Heart right ventricle (tissue), 16 donors: ENCODE measurements around the gene KIRREL1. TPM values are rescaled to one million over a fixed set of nuclear protein-coding genes. Genes with fewer than 3 reads are reported as not detected.
"Not testable (repeated sequence)": the region's sequence is repeated elsewhere in the genome, so short reads cannot be mapped to it uniquely, and the experiment has no call there.

Source experiments
- ATAC-seq, 8 donors: fragments of 200-7000 bp; cut with Tn5 transposase; one replicate each; pipeline ENCODE4 v1.9.1; 2020; ENCODE audit warnings: mild to moderate bottlenecking in 8 of 8, moderate library complexity in 8 of 8, moderate number of reproducible peaks in 1 of 8
- DNase-seq, 2 donors: peaks; one replicate each; pipeline ENCODE4 v3.0.0-alpha.2; 2020
- H3K27ac ChIP-seq, 10 donors: fragments of 200-600 bp; sonication (generic) in 2 of 10; one replicate each; pipeline versions ENCODE4 v1.5.0 to v1.8.0; 2020 to 2022; ENCODE audit warnings: mild to moderate bottlenecking in 3 of 10
- H3K27me3 ChIP-seq, 7 donors: fragments of 200-600 bp; one replicate each; pipeline ENCODE4 v1.8.0; 2021 to 2022; ENCODE audit warnings: mild to moderate bottlenecking in 2 of 7
- H3K36me3 ChIP-seq, 9 donors: fragments of 200-600 bp; sonication (generic) in 1 of 9; one replicate each; pipeline versions ENCODE4 v1.5.0 to v1.8.0; 2020 to 2022; ENCODE audit warnings: mild to moderate bottlenecking in 2 of 9
- H3K4me1 ChIP-seq, 9 donors: fragments of 200-600 bp; sonication (generic) in 1 of 9; one replicate each; pipeline versions ENCODE4 v1.5.0 to v1.8.0; 2020 to 2022; ENCODE audit warnings: mild to moderate bottlenecking in 4 of 9
- H3K4me3 ChIP-seq, 10 donors: fragments of 200-600 bp; sonication (generic) in 2 of 10; one replicate each; pipeline versions ENCODE4 v1.5.0 to v1.8.0; 2020 to 2022; ENCODE audit warnings: mild to moderate bottlenecking in 7 of 10, moderate library complexity in 2 of 10
- H3K9me3 ChIP-seq, 11 donors: fragments of 200-600 bp in 10 of 11; sonication (generic) in 2 of 11; one replicate each; pipeline versions ENCODE4 v1.5.0 to v1.8.0; 2013 to 2022; ENCODE audit warnings: mild to moderate bottlenecking in 2 of 11, control low read depth in 1 of 11, moderate library complexity in 1 of 11
- CTCF ChIP-seq, 9 donors: fragments of 200-600 bp; sonication (generic) in 2 of 9; IDR thresholded peaks; one replicate each; pipeline versions ENCODE4 v1.5.0 to v1.8.0; 2021 to 2022; ENCODE audit warnings: antibody characterized with exemption in 9 of 9, mild to moderate bottlenecking in 5 of 9, moderate library complexity in 1 of 9
- WGBS, 2 donors: extraction: QIAGEN DNeasy Blood & Tissue Kit; methylation state at CpG; one replicate each; pipeline ENCODE4 v1.1.7; 2013; ENCODE audit warnings: inconsistent platforms in 1 of 2; 5-methylcytosine and 5-hydroxymethylcytosine counted together
- intact Hi-C, 10 donors: fragments of 100-400 bp; cut with DNase I; formaldehyde crosslinking; loops; one replicate each; pipeline versions ENCODE4 v1.11.1 to v1.14.2; 2022
- polyA plus RNA-seq, 2 donors: library from polyadenylated mRNA; stranded (reverse); fragments of 200-250 nt; gene quantifications; one replicate each; pipeline ENCODE4 v1.2.3, GENCODE V29; 2013
- total RNA-seq, 10 donors: library from RNA; stranded (reverse); fragmentation: NEBNext Ultra II Directional in 3 of 10; extraction: Animal tissue kit (Norgen Biotek cat#: 25700) in 3 of 10; gene quantifications; one replicate each; pipeline versions ENCODE4 v1.2.1 to v1.2.4, GENCODE V29; 2021 to 2023
- donor health status: Arrhythmogenic right ventricular cardiomyopathy.
- donor health status: ischemic (EF 13 %, LVEDD 7.1; RV severe dilation, severe dysfunction).
- donor health status: healthy with polysubstance abuse.
- donor health status: DM: no; HTN: yes; CAD: no.
- donor health status: DM: no; HTN: no; CAD: no.
- donor health status: ischemic (EF 25% LVEDD 6.9; RV normal size, moderate dysfunction).
- donor health status: ischemic (EF 25% LVEDD 5.7; RV mildly dilated, moderate dysfunction).
- donor health status: healthy.
- donor health status: DM: yes; HTN: yes; CAD: no.
- donor health status: Ischemic cardiomyopathy.
- donor health status: ischemic (EF 35%, LVEDD 5.7; RV mildly dilated, moderate dysfunction).
- donor health status: nonischemic (EF 11% LVEDD 7.7; RV severe dilation, severe dysfunction).
- donor health status: DM: yes; HTN: yes; CAD: no.
- donor health status: PGD.
- donor health status: ischemic (EF 29% LVEDD 5.4; RV normal size, mild dysfunction).
- donor health status: nonischemic (EF 23%, LVEDD 6.1; RV moderate dilation, normal function).

The KIRREL1 gene
- total and polyA plus RNA-seq, 12 donors, result 4.1 to 14.7 (median 7.4) TPM

GRCh38 chr1:158124999-158125398 is 131.6 kb downstream of the KIRREL1 start:
- H3K36me3 ChIP-seq, result no peaks in the 10 kb centered on the region
- H3K27me3 ChIP-seq, result peaks cover 0 to 17% (median 8%) of the 10 kb centered on the region in 7 donors
- peak; percentile 72 to 94 for DNase-seq
- WGBS, 2 donors, result 1 to 8% methylated on average over 3 to 4 of the region's 4 CpGs
- intact Hi-C loops, result loop anchor here in 9 of 10 donors (1.0 to 10.0 kb wide), 16 partner anchors 24 to 548 kb away; partner anchors contain the start of gene KIRREL1 (in 4 of the 9)
- H3K4me3 ChIP-seq, result peak overlapping the region in 1 of 10 donors; percentile 28
- TF ChIP-seq CTCF (IDR thresholded peaks at IDR 0.05), result peak; percentile 86 to 96 (median 93)
- no peak overlapping the region for H3K27ac ChIP-seq
- ATAC-seq, result peak; percentile 93 to 99 (median 97)
- no peaks in the 10 kb centered on the region for H3K9me3 ChIP-seq
- peaks cover 0 to 4% (median 0%) of the 10 kb centered on the region in 9 donors for H3K4me1 ChIP-seq

GRCh38 chr1:158126425-158126824 is 133.0 kb downstream of the KIRREL1 start:
- TF ChIP-seq CTCF (IDR thresholded peaks at IDR 0.05), result no peak
- H3K36me3 ChIP-seq, result no peaks in the 10 kb centered on the region
- no peak overlapping the region for H3K27ac ChIP-seq
- H3K9me3 ChIP-seq, result no peaks in the 10 kb centered on the region
- intact Hi-C loops, result loop anchor here in 3 of 10 donors (10.0 kb wide), 3 partner anchors 132 to 542 kb away; partner anchors contain the start of gene KIRREL1 (in 1 of the 3)
- H3K4me3 ChIP-seq, result no peak overlapping the region
- H3K27me3 ChIP-seq, result peaks cover 0 to 8% (median 5%) of the 10 kb centered on the region in 7 donors
- ATAC-seq, result no peak
- 83 to 90% methylated on average over 2 of the region's 2 CpGs for WGBS, 2 donors
- peaks cover 0 to 4% (median 0%) of the 10 kb centered on the region in 9 donors for H3K4me1 ChIP-seq
- no peak for DNase-seq

- not testable (repeated sequence) for DNase-seq, H3K4me1 ChIP-seq, H3K27me3 ChIP-seq, H3K27ac ChIP-seq, ATAC-seq, H3K9me3 ChIP-seq, H3K36me3 ChIP-seq, H3K4me3 ChIP-seq
- intact Hi-C loops, result loop anchor here in 3 of 10 donors (10.0 kb wide), 3 partner anchors 134 to 544 kb away; partner anchors contain the start of gene KIRREL1 (in 1 of the 3)
- WGBS, 2 donors, result 94 to 95% methylated on average over 8 of the region's 8 CpGs
Observed at GRCh38 chr1:158128531-158128930, 135.1 kb downstream of the KIRREL1 start.

- Histone ChIP-seq H3K4me1 (no peaks in the 10 kb centered on the region), H3K27ac (no peak overlapping the region), H3K27me3 (no peaks in the 10 kb centered on the region), H3K9me3 (no peaks in the 10 kb centered on the region), H3K36me3 (no peaks in the 10 kb centered on the region), H3K4me3 (no peak overlapping the region)
- ATAC-seq (no peak), DNase-seq (no peak)
- 79 to 84% methylated on average over 3 of the region's 3 CpGs for WGBS, 2 donors
- intact Hi-C loops, result no loop called here
- TF ChIP-seq CTCF (IDR thresholded peaks at IDR 0.05), result no peak
Observed at GRCh38 chr1:158131217-158131616, 137.8 kb downstream of the KIRREL1 start.

GRCh38 chr1:158140764-158141192 is 147.3 kb downstream of the KIRREL1 start:
- Histone ChIP-seq H3K36me3 (no peaks in the 10 kb centered on the region), H3K9me3 (no peaks in the 10 kb centered on the region), H3K4me3 (no peak overlapping the region), H3K4me1 (peaks cover 5 to 17% (median 12%) of the 10 kb centered on the region in 9 donors), H3K27ac (no peak overlapping the region), H3K27me3 (no peaks in the 10 kb centered on the region)
- WGBS, 2 donors, result 71 to 77% methylated on average over 3 of the region's 3 CpGs
- TF ChIP-seq CTCF (IDR thresholded peaks at IDR 0.05), result no peak
- intact Hi-C loops, result no loop called here
- DNase-seq (no peak), ATAC-seq (no peak)
